ENCODE data around the gene GRM4. TPM values are rescaled to one million over a fixed set of nuclear protein-coding genes. Genes with fewer than 3 reads are reported as not detected.

The GRM4 gene
- total and polyA plus RNA-seq, 9 of the 15 experiments (the other 6 are each of a cell fraction or from before 2014, with no cell fraction given): 0.18 TPM; not detected in 8

GRCh38 chr6:34135541-34135940 lies 10.3 kb downstream of the GRM4 start (continued):
- TF ChIP-seq PKNOX1 (IDR thresholded peaks at IDR 0.05): peak; percentile 55; the same call in 1 of the 2 replicates
- no peak for TF ChIP-seq CBX8 (IDR thresholded peaks at IDR 0.05; ENCODE audit: borderline replicate concordance, extremely low read depth, low read depth, low read length, poor library complexity, severe bottlenecking)
- no peak for TF ChIP-seq CHCHD3 (CRISPR knock-in tag; IDR thresholded peaks at IDR 0.05)
- TF ChIP-seq MAZ (CRISPR knock-in tag; conservative IDR thresholded peaks at IDR 0.05 in 1 of 2, IDR thresholded peaks at IDR 0.05 in 1 of 2): no peak
- TF ChIP-seq ZEB2 (IDR thresholded peaks at IDR 0.05): 0 out of 2 replicates have a peak, but pooled peaks have one; percentile 37

GRCh38 chr6:34132486-34133185 lies 13.3 kb downstream of the GRM4 start:
- no peaks in the 10 kb centered on the region for H3K9me3 ChIP-seq (replicated peaks; ENCODE audit: control insufficient read depth, insufficient read depth, low read depth, low read length)
- ATAC-seq (peak; percentile 85), DNase-seq (ENCODE audit: extremely low read depth in 1 of 4, low spot score in 3 of 4) (peak; percentile 72 to 86 (median 79)), FAIRE-seq (peak; percentile 87)
- no TSS peak for BruUV-seq (replicated peaks)
- in situ Hi-C loops (cut with MboI): no loop called here
- no peak overlapping the region for H3K4me3 ChIP-seq
- no peaks in the 10 kb centered on the region for H3K36me3 ChIP-seq (ENCODE audit: control insufficient read depth, insufficient read depth, low read length)
- no peak overlapping the region for H3K4me2 ChIP-seq (ENCODE audit: insufficient read depth, low read length)
- 18% methylated on average over 20 of the region's 20 CpGs for WGBS (ENCODE audit: insufficient coverage, low coverage, missing lambda C conversion rate)
- H4K20me1 ChIP-seq (replicated peaks; ENCODE audit: control insufficient read depth, insufficient read depth, low read length): peaks cover 20% of the 10 kb centered on the region; the same call in 1 of the 2 replicates
- no peak overlapping the region for H3K27ac ChIP-seq (ENCODE audit: extremely low read depth, low read depth, low read length)
- peaks cover 0 to 5% of the 10 kb centered on the region in 2 experiments; a peak in 1 of 5 replicates for H3K4me1 ChIP-seq (replicated peaks in 1 of 2; ENCODE audit: control insufficient read depth in 2 of 2, insufficient read depth in 2 of 2, low read length in 2 of 2)
- no peaks in the 10 kb centered on the region for H3K79me2 ChIP-seq (ENCODE audit: control insufficient read depth, insufficient read depth, low read length)
- H3K9me1 ChIP-seq (ENCODE audit: control insufficient read depth, insufficient read depth, low read length): no peaks in the 10 kb centered on the region
- peaks cover 0 to 32% of the 10 kb centered on the region in 2 experiments; a peak in 3 of 5 replicates for H3K27me3 ChIP-seq (ENCODE audit: control insufficient read depth in 2 of 2, insufficient read depth in 2 of 2, low read length in 2 of 2)
- H3K9ac ChIP-seq (ENCODE audit: insufficient read depth in 1 of 2, low read depth in 2 of 2, low read length in 2 of 2): no peak overlapping the region
- ChIA-PET CTCF (ENCODE audit: low intra/inter-chr PET ratio) (no interaction called here), POLR2A (interaction anchor here (0.6 to 1.4 kb wide), 2 partner anchors 10 to 150 kb away, joined by 3 to 4 read pairs; no protein-coding TSS in a partner anchor)
- intact Hi-C loops (cut with micrococcal nuclease): no loop called here
- no peak overlapping the region for H2AFZ ChIP-seq (ENCODE audit: low read depth, low read length)
- peak; percentile 19 for TF ChIP-seq HNRNPLL (IDR thresholded peaks at IDR 0.05; ENCODE audit: low read depth, low read length, poor library complexity, severe bottlenecking)
- TF ChIP-seq TEAD2 (tag; IDR thresholded peaks at IDR 0.05): no peak
- TF ChIP-seq GTF2F1 (IDR thresholded peaks at IDR 0.05; ENCODE audit: low read depth, low read length): no peak
- TF ChIP-seq E2F6 (IDR thresholded peaks at IDR 0.05; ENCODE audit: borderline replicate concordance in 1 of 2, extremely low read depth in 1 of 2, insufficient read depth in 1 of 2, insufficient read length in 1 of 2, low read depth in 1 of 2, low read length in 1 of 2, poor library complexity in 1 of 2, severe bottlenecking in 1 of 2): no peak
- peak; percentile 98 for TF ChIP-seq MIER1 (IDR thresholded peaks at IDR 0.05; ENCODE audit: low read depth)
- no peak for TF ChIP-seq TOE1 (IDR thresholded peaks at IDR 0.05; ENCODE audit: borderline replicate concordance)
- 0 out of 2 replicates have a peak, but pooled peaks have one; percentile 47 for TF ChIP-seq TOE1 (CRISPR knock-in tag; IDR thresholded peaks at IDR 0.05; ENCODE audit: borderline replicate concordance, low read depth)
- no peak for TF ChIP-seq RFX1 (IDR thresholded peaks at IDR 0.05)
